Neural progenitor cell (in vitro differentiated cells): ENCODE results near the gene ITGAD. TPM values are rescaled to one million over a fixed set of nuclear protein-coding genes. Genes with fewer than 3 reads are reported as not detected.

Experiments
- DNase-seq: peaks from one replicate; pipeline ENCODE4 v3.0.0-alpha.2; 2016; ENCODE audit warnings: low spot score
- H2AFZ ChIP-seq: fragments of 200-600 bp; sonication (generic); replicated peaks from 2 replicates; pipeline ENCODE4 v1.6.1; 2016; ENCODE audit warnings: antibody characterized with exemption
- H3F3A ChIP-seq: fragments of 200-600 bp; sonication (generic); 2 replicates; pipeline ENCODE4 v1.6.1; 2016; ENCODE audit warnings: antibody characterized with exemption, low read depth
- H3K27ac ChIP-seq: fragments of 200-600 bp; sonication (generic); 2 replicates; pipeline ENCODE4 v1.5.1; 2016; ENCODE audit warnings: mild to moderate bottlenecking
- H3K27me3 ChIP-seq: fragments of 200-600 bp; sonication (generic); 2 replicates; pipeline ENCODE4 v1.6.1; 2016; ENCODE audit warnings: mild to moderate bottlenecking, moderate library complexity
- H3K36me3 ChIP-seq: fragments of 200-600 bp; sonication (generic); 2 replicates; pipeline ENCODE4 v1.5.1; 2016
- H3K4me1 ChIP-seq: fragments of 200-600 bp; sonication (generic); 2 replicates; pipeline ENCODE4 v1.6.1; 2016; ENCODE audit warnings: mixed run types
- H3K4me2 ChIP-seq: fragments of 200-600 bp; sonication (generic); 2 replicates; pipeline ENCODE4 v1.6.1; 2016
- H3K4me3 ChIP-seq: fragments of 200-600 bp; sonication (generic); 2 replicates; pipeline ENCODE4 v1.5.1; 2016
- H3K79me2 ChIP-seq: fragments of 200-600 bp; sonication (generic); 2 replicates; pipeline ENCODE4 v1.6.1; 2016; ENCODE audit warnings: low read depth
- H3K9ac ChIP-seq: fragments of 200-600 bp; sonication (generic); 2 replicates; pipeline ENCODE4 v1.6.1; 2016
- H3K9me3 ChIP-seq: fragments of 200-600 bp; sonication (generic); 2 replicates; pipeline ENCODE4 v1.5.1; 2016; ENCODE audit warnings: low read depth
- H4K20me1 ChIP-seq: fragments of 200-600 bp; sonication (generic); 2 replicates; pipeline ENCODE4 v1.6.1; 2016; ENCODE audit warnings: low read depth
- H3K27ac Mint-ChIP-seq: 3 replicates; pipeline ENCODE4 v1.8.0; 2021; ENCODE audit warnings: mixed read lengths
- H3K27me3 Mint-ChIP-seq: 2 replicates; pipeline ENCODE4 v1.8.0; 2022; ENCODE audit warnings: low read depth, mild to moderate bottlenecking, inconsistent platforms, moderate library complexity, mixed read lengths; ENCODE audit not compliant: insufficient read depth
- H3K36me3 Mint-ChIP-seq: 3 replicates; pipeline ENCODE4 v1.8.0; 2021; ENCODE audit warnings: mixed read lengths
- H3K4me1 Mint-ChIP-seq: 3 replicates; pipeline ENCODE4 v1.8.0; 2021; ENCODE audit warnings: mixed read lengths
- H3K4me3 Mint-ChIP-seq: 3 replicates; pipeline ENCODE4 v1.8.0; 2021; ENCODE audit warnings: mild to moderate bottlenecking, moderate library complexity, mixed read lengths
- H3K9me3 Mint-ChIP-seq: 3 replicates; pipeline ENCODE4 v1.8.0; 2020; ENCODE audit warnings: mixed read lengths
- EZH2 ChIP-seq: fragments of 200-600 bp; sonication (generic); IDR thresholded peaks from 2 replicates; pipeline ENCODE4 v1.6.1; 2017; ENCODE audit warnings: antibody characterized with exemption, mild to moderate bottlenecking, moderate library complexity
- EZH2phosphoT487 ChIP-seq: fragments of 200-600 bp; sonication (generic); IDR thresholded peaks from 2 replicates; pipeline ENCODE4 v1.6.1; 2017; ENCODE audit warnings: antibody characterized with exemption
- total RNA-seq: library from RNA; depleted of rRNA; stranded (reverse); fragments of >200 nt; gene quantifications from 2 replicates; pipeline ENCODE4 v1.2.3, GENCODE V29; 2015; ENCODE audit warnings: low replicate concordance
- TF ChIP-seq, protein P1 (sequence below): fragments of 200-600 bp; sonication (generic); IDR thresholded peaks from 2 replicates; pipeline ENCODE4 v1.5.1; 2017; ENCODE audit warnings: antibody characterized with exemption, mild to moderate bottlenecking

ITGAD gene
- total RNA-seq, 1 donor from 2014 or later: not detected

DNA sequence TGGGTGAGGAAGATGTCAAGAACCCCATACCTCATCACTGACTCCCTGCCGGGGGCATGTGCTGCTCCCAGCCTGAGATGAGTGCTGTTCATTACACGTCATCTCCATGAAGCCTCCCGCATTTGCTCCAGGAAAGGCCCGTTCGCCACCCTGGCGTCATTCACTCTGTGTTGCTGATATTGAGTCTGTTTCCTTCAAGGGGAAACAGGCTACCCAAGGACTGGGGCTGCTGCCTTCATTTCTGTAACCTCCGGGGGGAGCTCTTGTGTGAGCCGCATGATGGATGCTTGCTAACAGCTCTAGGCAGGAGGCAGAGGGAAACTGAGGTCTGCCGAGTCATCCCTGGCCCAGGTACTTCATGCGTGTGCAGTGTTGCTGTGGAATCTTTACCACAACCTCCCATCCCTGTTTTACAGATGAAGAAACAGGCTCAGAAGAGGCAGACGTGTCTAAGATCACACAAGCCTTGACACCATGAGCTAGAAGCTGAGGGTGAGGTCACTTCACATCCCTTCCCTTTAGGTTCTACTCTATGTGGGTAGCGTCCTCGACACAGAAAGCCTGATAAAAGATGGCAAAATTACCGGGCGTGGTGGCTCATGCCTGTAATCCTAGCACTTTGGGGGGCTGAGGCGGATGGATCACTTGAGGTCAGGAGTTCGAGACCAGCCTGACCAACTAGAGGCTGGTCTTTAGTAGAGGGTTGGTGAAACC, 62.6 kb downstream of the ITGAD start:
- peak; percentile 51 for DNase-seq
- Histone ChIP-seq H3K9me3 (no peaks in the 10 kb centered on the region), H3K4me2 (peak overlapping the region; percentile 11), H3K79me2 (peaks cover 34% of the 10 kb centered on the region), H3F3A (peaks cover 49% of the 10 kb centered on the region), H2AFZ (no peak overlapping the region), H3K4me1 (peaks cover 26% of the 10 kb centered on the region), H3K36me3 (no peaks in the 10 kb centered on the region), H3K27ac (no peak overlapping the region), H3K27me3 (no peaks in the 10 kb centered on the region), H3K4me3 (no peak overlapping the region), H3K9ac (no peak overlapping the region), H4K20me1 (peaks cover 63% of the 10 kb centered on the region)
- Mint-ChIP-seq H3K4me1 (peaks cover 50% of the 10 kb centered on the region), H3K36me3 (no peaks in the 10 kb centered on the region), H3K27me3 (peaks cover 2% of the 10 kb centered on the region), H3K27ac (no peak overlapping the region), H3K4me3 (peak overlapping the region; percentile 62), H3K9me3 (no peaks in the 10 kb centered on the region)
- TF ChIP-seq, protein P1, sequence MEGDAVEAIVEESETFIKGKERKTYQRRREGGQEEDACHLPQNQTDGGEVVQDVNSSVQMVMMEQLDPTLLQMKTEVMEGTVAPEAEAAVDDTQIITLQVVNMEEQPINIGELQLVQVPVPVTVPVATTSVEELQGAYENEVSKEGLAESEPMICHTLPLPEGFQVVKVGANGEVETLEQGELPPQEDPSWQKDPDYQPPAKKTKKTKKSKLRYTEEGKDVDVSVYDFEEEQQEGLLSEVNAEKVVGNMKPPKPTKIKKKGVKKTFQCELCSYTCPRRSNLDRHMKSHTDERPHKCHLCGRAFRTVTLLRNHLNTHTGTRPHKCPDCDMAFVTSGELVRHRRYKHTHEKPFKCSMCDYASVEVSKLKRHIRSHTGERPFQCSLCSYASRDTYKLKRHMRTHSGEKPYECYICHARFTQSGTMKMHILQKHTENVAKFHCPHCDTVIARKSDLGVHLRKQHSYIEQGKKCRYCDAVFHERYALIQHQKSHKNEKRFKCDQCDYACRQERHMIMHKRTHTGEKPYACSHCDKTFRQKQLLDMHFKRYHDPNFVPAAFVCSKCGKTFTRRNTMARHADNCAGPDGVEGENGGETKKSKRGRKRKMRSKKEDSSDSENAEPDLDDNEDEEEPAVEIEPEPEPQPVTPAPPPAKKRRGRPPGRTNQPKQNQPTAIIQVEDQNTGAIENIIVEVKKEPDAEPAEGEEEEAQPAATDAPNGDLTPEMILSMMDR: peak; percentile 57
- TF ChIP-seq EZH2phosphoT487: no peak
- no peak for TF ChIP-seq EZH2

DNA sequence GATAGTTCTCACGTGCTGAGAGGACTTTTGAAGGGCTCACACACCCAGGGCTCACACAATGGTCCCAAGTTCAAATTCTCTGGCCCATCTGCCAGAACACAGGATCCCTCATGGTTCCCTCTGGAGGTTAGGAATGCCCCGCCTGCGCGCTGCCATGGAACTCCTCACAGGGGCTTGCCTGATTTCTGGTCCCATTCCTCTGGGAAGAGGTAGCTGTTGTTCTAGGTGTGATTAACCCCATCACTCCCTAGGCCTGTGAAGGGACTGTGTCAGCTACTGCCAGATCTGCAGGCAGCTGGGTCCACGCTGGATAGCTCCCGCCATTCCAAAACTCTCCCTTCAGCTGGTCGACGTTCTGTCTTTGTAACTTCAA, 63.8 kb downstream of the ITGAD start:
- H3K9me3 Mint-ChIP-seq: no peaks in the 10 kb centered on the region
- H3K27ac Mint-ChIP-seq: no peak overlapping the region
- H3K27ac ChIP-seq: no peak overlapping the region
- no peaks in the 10 kb centered on the region for H3K36me3 ChIP-seq
- TF ChIP-seq EZH2phosphoT487 (no peak), EZH2 (no peak)
- TF ChIP-seq, protein P1: no peak
- H3K9me3 ChIP-seq: no peaks in the 10 kb centered on the region
- H3K4me3 Mint-ChIP-seq: peak overlapping the region; percentile 93
- peaks cover 23% of the 10 kb centered on the region for H3K4me1 ChIP-seq
- H3K4me3 ChIP-seq: no peak overlapping the region
- no peaks in the 10 kb centered on the region for H3K27me3 Mint-ChIP-seq
- H3K79me2 ChIP-seq: peaks cover 34% of the 10 kb centered on the region
- no peak overlapping the region for H2AFZ ChIP-seq
- no peak for DNase-seq
- no peak overlapping the region for H3K9ac ChIP-seq
- no peaks in the 10 kb centered on the region for H3K36me3 Mint-ChIP-seq
- no peaks in the 10 kb centered on the region for H3K27me3 ChIP-seq
- H3K4me1 Mint-ChIP-seq: peaks cover 43% of the 10 kb centered on the region
- peak overlapping the region; percentile 98 for H3K4me2 ChIP-seq
- peaks cover 63% of the 10 kb centered on the region for H4K20me1 ChIP-seq
- H3F3A ChIP-seq: peaks cover 47% of the 10 kb centered on the region

DNA sequence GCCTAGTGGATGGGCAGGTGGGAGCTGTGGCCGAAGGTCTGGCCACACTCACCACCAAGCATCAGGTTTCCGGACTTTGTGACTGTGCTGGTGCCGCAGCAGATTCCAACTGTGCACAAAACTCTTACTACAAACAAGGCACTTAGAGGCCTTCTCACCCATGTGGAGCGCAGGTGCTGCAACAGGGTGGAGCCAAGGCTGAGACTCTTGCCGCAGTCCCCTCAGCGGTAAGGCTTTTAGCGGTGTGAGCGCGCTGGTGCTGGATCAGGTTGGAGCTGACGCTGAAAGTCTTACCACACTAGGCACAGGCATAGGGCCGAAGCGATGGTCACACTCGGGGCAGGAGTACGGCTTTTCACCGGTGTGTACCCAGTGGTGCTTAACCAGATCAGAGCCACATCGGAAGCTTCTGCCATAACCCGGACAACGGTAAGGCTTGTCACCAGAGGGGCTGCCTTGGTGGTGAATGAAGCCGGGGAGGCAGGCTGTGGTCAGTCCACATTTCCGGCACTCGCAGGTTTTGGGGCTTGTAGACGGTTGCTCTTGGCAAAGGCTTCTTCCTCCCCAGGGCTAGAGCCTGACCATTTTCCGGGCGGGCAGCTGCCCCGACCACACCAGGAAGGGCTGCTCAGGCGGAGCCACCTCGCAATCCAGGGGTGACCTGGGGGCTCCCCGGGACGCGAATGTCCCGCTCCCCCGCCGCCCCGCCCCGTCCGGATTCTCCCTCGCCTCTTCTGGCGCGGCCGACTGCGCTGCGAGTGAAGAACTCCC, 65.1 kb downstream of the ITGAD start:
- Histone ChIP-seq H3K4me3 (peak overlapping the region; percentile 70), H3K9me3 (no peaks in the 10 kb centered on the region), H3K27ac (peak overlapping the region; percentile 97), H3K27me3 (no peaks in the 10 kb centered on the region), H2AFZ (peak overlapping the region; percentile 88), H3K4me1 (peaks cover 17% of the 10 kb centered on the region), H3K79me2 (peaks cover 34% of the 10 kb centered on the region), H3F3A (peaks cover 39% of the 10 kb centered on the region), H4K20me1 (peaks cover 53% of the 10 kb centered on the region), H3K9ac (peak overlapping the region; percentile 48), H3K4me2 (peak overlapping the region; percentile 98), H3K36me3 (no peaks in the 10 kb centered on the region)
- Mint-ChIP-seq H3K4me3 (peak overlapping the region; percentile 93), H3K27ac (peak overlapping the region; percentile 34), H3K9me3 (no peaks in the 10 kb centered on the region), H3K4me1 (peaks cover 36% of the 10 kb centered on the region), H3K27me3 (no peaks in the 10 kb centered on the region), H3K36me3 (no peaks in the 10 kb centered on the region)
- DNase-seq: peak; percentile 69
- TF ChIP-seq, protein P1: no peak
- TF ChIP-seq EZH2 (no peak), EZH2phosphoT487 (no peak)
